GM13976 (cell line): ENCODE results near the gene ANKRD44.

Experiments used
- DNase-seq: peaks from one replicate; pipeline ENCODE4 v3.0.0; 2012; ENCODE audit warnings: low spot score
- in situ Hi-C: fragments of 300-500 bp; cut with MboI; formaldehyde crosslinking; loops from one replicate; pipeline ENCODE4 v1.12.0; 2022; ENCODE audit warnings: low sequenced_read_pairs, mixed read lengths, inconsistent platforms; ENCODE audit not compliant: unreplicated experiment
- TF ChIP-seq, protein P1 (sequence below): IDR thresholded peaks from 2 replicates; pipeline ENCODE4 v1.5.1; 2012; ENCODE audit warnings: borderline replicate concordance, mild to moderate bottlenecking; ENCODE audit not compliant: insufficient read depth; ENCODE audit errors: extremely low read depth, missing control alignments, control extremely low read depth

The ANKRD44 gene

GRCh38 chr2:197138506-197138905 is 172.1 kb downstream of the ANKRD44 start:
- no peak for DNase-seq
- in situ Hi-C loops: no loop called here
- TF ChIP-seq, protein P1, sequence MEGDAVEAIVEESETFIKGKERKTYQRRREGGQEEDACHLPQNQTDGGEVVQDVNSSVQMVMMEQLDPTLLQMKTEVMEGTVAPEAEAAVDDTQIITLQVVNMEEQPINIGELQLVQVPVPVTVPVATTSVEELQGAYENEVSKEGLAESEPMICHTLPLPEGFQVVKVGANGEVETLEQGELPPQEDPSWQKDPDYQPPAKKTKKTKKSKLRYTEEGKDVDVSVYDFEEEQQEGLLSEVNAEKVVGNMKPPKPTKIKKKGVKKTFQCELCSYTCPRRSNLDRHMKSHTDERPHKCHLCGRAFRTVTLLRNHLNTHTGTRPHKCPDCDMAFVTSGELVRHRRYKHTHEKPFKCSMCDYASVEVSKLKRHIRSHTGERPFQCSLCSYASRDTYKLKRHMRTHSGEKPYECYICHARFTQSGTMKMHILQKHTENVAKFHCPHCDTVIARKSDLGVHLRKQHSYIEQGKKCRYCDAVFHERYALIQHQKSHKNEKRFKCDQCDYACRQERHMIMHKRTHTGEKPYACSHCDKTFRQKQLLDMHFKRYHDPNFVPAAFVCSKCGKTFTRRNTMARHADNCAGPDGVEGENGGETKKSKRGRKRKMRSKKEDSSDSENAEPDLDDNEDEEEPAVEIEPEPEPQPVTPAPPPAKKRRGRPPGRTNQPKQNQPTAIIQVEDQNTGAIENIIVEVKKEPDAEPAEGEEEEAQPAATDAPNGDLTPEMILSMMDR: no peak

DNA sequence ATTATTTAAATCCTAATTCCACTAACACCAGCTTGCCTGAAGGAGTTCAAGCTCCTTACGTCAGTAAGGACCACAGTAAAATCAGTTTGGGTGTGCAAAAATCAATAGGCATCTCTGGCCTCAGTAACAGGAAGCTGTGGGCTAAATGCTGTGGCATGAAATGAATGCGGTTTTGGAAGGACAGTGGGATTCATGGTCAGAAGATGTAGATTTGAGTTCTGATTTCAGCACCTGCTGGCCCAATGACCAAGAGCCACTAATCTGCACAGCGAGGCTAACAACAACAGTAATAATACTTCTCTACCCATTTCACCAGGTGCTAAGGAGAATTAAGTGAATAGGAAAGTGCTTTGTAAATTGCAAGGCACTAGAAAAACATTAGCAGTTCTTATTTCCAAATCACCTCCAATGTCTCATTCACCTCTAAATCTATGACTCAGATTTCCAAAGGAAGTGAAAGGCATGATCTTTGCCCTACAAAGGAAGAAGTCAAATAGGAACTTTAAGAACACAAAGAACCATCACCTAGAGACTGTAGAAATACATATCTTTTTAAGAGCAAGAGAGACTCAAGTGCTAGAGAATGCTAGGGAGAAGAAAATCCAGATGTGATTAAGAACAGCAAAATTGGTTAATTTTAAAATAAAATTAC is 172.6 kb downstream of the ANKRD44 start:
- TF ChIP-seq, protein P1: no peak
- DNase-seq: no peak
- in situ Hi-C loops: no loop called here

GRCh38 chr2:197137231-197137630 is 173.3 kb downstream of the ANKRD44 start:
- DNase-seq: no peak
- in situ Hi-C loops: no loop called here
- TF ChIP-seq, protein P1: no peak

GRCh38 chr2:197136452-197136851 is 174.1 kb downstream of the ANKRD44 start:
- DNase-seq: no peak
- in situ Hi-C loops: no loop called here
- TF ChIP-seq, protein P1: no peak

DNA sequence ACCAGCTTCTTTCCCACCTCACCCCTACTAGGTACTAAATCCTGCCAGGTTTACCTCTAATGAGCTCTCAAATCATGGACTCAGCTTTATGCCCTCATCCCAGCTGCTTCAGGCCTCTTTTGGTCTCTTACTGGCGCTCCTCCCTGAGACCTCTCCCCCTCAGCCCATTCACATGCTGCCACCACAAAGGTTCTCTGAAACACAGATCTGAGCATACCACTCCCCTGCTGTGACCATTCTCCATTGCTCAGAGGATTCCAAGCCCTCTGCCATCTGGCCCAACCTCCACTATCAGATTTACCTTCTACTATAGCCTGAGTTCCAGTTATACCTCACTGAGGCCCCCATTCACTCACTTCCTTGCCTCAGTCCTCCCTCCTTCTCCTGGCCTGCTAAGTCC is 174.8 kb downstream of the ANKRD44 start:
- in situ Hi-C loops: no loop called here

GRCh38 chr2:197134206-197134605 is 176.4 kb downstream of the ANKRD44 start:
- in situ Hi-C loops: no loop called here
- TF ChIP-seq, protein P1: no peak
- no peak for DNase-seq

More for the DNA sequence above, 174.8 kb downstream of the ANKRD44 start:
- no peak for DNase-seq
- TF ChIP-seq, protein P1: no peak
